HFF-Myc (cell line): ENCODE results near the gene SDF2L1.
"Not testable (repeated sequence)": the region's sequence is repeated elsewhere in the genome, so short reads cannot be mapped to it uniquely, and the experiment has no call there.

Experiments used
- DNase-seq: peaks from one replicate; pipeline ENCODE4 v3.0.0-alpha.2; 2011; ENCODE audit warnings: low read depth; ENCODE audit errors: extremely low read depth
- H3K4me3 ChIP-seq: replicated peaks from 2 replicates; pipeline ENCODE4 v1.5.1; 2011; ENCODE audit warnings: low read depth, mild to moderate bottlenecking, control low read depth, low read length
- TF ChIP-seq, protein P1 (sequence below): IDR thresholded peaks from 2 replicates; pipeline ENCODE4 v1.5.1; 2012; ENCODE audit warnings: mild to moderate bottlenecking, low read depth, low read length, control low read depth; ENCODE audit errors: missing control alignments

The SDF2L1 gene

GRCh38 chr22:21612858-21613257, 29.2 kb upstream of the SDF2L1 start:
- no peak for DNase-seq
- TF ChIP-seq, protein P1, sequence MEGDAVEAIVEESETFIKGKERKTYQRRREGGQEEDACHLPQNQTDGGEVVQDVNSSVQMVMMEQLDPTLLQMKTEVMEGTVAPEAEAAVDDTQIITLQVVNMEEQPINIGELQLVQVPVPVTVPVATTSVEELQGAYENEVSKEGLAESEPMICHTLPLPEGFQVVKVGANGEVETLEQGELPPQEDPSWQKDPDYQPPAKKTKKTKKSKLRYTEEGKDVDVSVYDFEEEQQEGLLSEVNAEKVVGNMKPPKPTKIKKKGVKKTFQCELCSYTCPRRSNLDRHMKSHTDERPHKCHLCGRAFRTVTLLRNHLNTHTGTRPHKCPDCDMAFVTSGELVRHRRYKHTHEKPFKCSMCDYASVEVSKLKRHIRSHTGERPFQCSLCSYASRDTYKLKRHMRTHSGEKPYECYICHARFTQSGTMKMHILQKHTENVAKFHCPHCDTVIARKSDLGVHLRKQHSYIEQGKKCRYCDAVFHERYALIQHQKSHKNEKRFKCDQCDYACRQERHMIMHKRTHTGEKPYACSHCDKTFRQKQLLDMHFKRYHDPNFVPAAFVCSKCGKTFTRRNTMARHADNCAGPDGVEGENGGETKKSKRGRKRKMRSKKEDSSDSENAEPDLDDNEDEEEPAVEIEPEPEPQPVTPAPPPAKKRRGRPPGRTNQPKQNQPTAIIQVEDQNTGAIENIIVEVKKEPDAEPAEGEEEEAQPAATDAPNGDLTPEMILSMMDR: no peak
- H3K4me3 ChIP-seq: no peak overlapping the region

GRCh38 chr22:21613553-21614233, 28.4 kb upstream of the SDF2L1 start:
- no peak overlapping the region for H3K4me3 ChIP-seq
- TF ChIP-seq, protein P1: no peak

DNA sequence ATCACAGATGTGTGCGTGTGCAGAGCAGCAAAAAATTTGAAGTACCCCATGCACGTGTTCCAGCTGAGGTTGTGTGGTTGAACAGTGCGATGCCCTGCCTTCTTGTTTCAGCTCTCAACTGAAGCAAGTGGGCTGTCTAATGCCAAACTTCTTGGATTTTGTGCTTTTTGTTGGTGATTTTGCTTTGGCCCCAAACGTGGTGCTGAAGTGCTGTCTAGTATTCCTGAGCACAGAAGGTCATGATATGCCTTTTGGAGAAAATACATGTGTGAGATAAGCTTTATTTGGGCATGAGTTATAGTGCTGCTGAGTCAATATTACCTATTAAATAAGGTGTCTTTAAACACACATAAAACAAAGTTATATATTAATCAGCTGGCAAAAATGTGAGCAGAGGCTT, 26.4 kb upstream of the SDF2L1 start:
- no peak for DNase-seq
- H3K4me3 ChIP-seq: no peak overlapping the region
- TF ChIP-seq, protein P1: no peak

More at GRCh38 chr22:21613553-21614233, 28.4 kb upstream of the SDF2L1 start:
- no peak for DNase-seq

DNA sequence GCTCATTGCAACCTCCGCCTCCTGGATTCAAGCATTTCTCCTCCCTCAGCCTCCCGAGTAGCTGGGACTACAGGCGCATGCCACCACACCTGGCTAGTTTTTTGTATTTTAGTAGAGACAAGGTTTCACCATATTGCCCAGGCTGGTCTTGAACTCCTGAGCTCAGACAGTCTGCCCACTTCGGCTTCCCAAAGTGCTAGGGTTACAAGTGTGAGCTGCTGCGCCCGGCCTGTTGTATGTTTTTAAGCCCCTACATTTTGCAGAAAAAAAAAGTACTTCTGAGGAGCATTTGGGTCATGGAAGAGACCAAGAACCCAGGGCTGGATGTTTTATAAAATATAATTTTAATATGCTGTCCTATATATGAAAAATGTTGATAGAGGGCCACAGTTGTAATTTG, 24.8 kb upstream of the SDF2L1 start:
- not testable (repeated sequence) for DNase-seq, H3K4me3 ChIP-seq

- no peak overlapping the region for H3K4me3 ChIP-seq
- no peak for DNase-seq
- TF ChIP-seq, protein P1: no peak
Measured at GRCh38 chr22:21621025-21621424, 21.1 kb upstream of the SDF2L1 start.

DNA sequence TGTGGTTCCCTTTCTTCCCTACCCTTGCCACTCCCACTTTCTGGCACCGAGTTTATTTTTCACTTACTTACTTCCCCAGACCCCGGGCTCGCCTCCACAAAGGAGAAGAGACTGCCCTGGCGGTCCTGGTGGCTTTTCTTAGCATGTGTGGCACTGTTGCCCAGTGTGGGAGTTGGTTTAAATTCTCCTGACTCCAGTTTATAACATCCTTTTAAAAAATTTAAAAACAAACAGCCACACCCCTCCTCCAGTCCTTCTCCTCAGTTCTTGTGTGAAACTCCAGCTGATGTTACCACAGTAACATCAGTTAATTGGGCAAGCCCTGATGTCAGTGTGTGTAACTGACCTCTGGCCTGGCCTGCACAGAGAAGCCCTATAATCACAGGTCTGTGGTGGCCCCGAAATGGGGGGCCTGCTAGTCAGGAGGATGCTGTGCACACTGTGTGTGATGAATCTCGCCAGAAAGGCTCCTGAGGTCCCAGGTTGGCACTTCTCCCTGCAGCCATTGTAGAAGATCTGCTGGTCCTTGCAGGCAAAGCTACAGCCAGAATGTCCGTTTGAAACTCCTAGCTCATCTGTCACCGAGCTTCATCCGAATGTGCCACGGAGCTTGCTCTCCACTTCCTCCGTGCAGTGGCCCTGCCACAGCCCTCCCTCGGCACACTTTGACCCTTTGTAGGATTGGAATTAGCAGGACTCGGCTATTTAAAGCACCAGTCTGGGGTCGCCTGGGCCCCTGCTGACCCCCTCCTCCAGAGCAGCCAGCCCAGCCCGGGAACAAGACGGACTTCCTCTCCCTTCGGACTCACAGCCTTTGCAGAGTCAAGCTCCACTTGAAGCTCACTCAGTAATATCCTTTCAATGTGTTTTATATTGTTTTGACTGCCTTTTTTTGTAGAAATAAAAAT, 19.8 kb upstream of the SDF2L1 start:
- TF ChIP-seq, protein P1: no peak
- no peak overlapping the region for H3K4me3 ChIP-seq
- no peak for DNase-seq

DNA sequence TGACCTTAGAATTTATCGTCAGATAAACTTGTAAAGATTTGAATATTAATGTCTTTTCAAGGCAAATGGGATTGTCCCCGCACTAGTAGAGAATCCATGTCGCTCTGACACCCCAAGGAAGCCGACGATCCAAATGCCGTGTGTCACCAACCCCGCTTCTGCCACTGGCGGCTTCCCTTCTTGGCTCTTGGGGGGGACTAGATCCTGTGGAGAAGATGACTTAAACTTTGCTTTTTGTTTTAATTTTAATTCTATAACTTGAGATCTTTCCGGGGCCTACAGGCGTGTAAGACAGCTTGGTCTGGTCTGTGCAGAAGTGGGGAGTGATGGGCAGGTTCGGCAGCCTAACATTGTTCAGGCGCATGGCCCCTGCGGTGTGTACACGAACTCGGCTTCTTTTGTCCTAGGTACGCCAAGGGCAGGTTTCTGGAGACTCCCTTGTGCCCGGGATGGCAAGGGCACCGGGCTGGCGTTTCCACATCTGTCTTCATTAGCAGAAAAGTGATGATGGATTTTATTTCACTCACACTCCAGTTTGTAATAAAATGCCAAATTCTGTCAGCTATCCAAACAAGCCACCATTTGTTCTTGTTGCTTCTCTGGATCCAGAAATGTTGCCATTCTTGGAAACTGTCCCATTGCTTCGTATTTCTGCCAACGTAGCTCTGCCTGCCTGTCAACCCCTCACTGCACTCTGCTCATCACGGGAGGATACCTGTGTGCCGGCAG, 19.0 kb upstream of the SDF2L1 start:
- no peak for DNase-seq
- TF ChIP-seq, protein P1: no peak
- H3K4me3 ChIP-seq: no peak overlapping the region
